Kidney epithelial cell (primary cell): ENCODE measurements around the gene CFAP92. TPM values are rescaled to one million over a fixed set of nuclear protein-coding genes. Genes with fewer than 3 reads are reported as not detected.

Source experiments
- DNase-seq: peaks from one replicate; pipeline ENCODE4 v3.0.0-alpha.2; 2010; ENCODE audit warnings: low read depth
- H3K27me3 ChIP-seq: 2 replicates; pipeline ENCODE4 v1.6.0; 2011; ENCODE audit warnings: low read length; ENCODE audit not compliant: control insufficient read depth, insufficient read depth
- H3K36me3 ChIP-seq: 2 replicates; pipeline ENCODE4 v1.5.1; 2011; ENCODE audit warnings: low read length; ENCODE audit not compliant: control insufficient read depth, insufficient read depth
- H3K4me3 ChIP-seq: 2 replicates; pipeline ENCODE4 v1.5.1; 2011; ENCODE audit warnings: low read depth, mild to moderate bottlenecking, control low read depth, low read length
- CTCF ChIP-seq: IDR thresholded peaks from 2 replicates; pipeline ENCODE4 v1.5.1; 2011; ENCODE audit warnings: mild to moderate bottlenecking, moderate library complexity, low read length, control low read depth, inconsistent platforms; ENCODE audit not compliant: insufficient read depth, poor library complexity, severe bottlenecking
- total RNA-seq: library from RNA; depleted of rRNA; stranded (reverse); fragments of >200 nt; gene quantifications from 2 replicates; pipeline ENCODE4 v1.2.3, GENCODE V29; 2015

CFAP92 gene
- total RNA-seq, 1 donor from 2014 or later = 0.50 TPM

- Histone ChIP-seq H3K4me3 (no peak overlapping the region), H3K36me3 (no peaks in the 10 kb centered on the region), H3K27me3 (peaks cover 11% of the 10 kb centered on the region)
- no peak for DNase-seq
- TF ChIP-seq CTCF = no peak
Measured at GRCh38 chr3:129028866-129029265, 35.0 kb upstream of the CFAP92 start.

GRCh38 chr3:129027544-129027880 lies 33.6 kb upstream of the CFAP92 start:
- Histone ChIP-seq H3K27me3 (peaks cover 10% of the 10 kb centered on the region), H3K36me3 (no peaks in the 10 kb centered on the region), H3K4me3 (peak overlapping the region; percentile 53)
- no peak for TF ChIP-seq CTCF
- DNase-seq = no peak

- peak; percentile 65 for DNase-seq
- peak; percentile 7 for TF ChIP-seq CTCF
- Histone ChIP-seq H3K27me3 (peaks cover 12% of the 10 kb centered on the region), H3K4me3 (peak overlapping the region; percentile 53), H3K36me3 (no peaks in the 10 kb centered on the region)
Measured at GRCh38 chr3:129026728-129027543, 33.1 kb upstream of the CFAP92 start.

- DNase-seq = no peak
- Histone ChIP-seq H3K27me3 (peaks cover 12% of the 10 kb centered on the region), H3K4me3 (no peak overlapping the region), H3K36me3 (no peaks in the 10 kb centered on the region)
- TF ChIP-seq CTCF = no peak
Measured at GRCh38 chr3:129025691-129026435, 32.0 kb upstream of the CFAP92 start.

GRCh38 chr3:129025108-129025507 lies 31.2 kb upstream of the CFAP92 start:
- no peak overlapping the region for H3K4me3 ChIP-seq
- H3K27me3 ChIP-seq = peaks cover 12% of the 10 kb centered on the region
- H3K36me3 ChIP-seq = no peaks in the 10 kb centered on the region
- TF ChIP-seq CTCF = no peak
- DNase-seq = no peak

GRCh38 chr3:129023909-129024308 lies 30.0 kb upstream of the CFAP92 start:
- Histone ChIP-seq H3K4me3 (no peak overlapping the region), H3K27me3 (peaks cover 15% of the 10 kb centered on the region), H3K36me3 (no peaks in the 10 kb centered on the region)
- no peak for DNase-seq
- peak; percentile 28 for TF ChIP-seq CTCF
